HG02943 (cell line): ENCODE data around the gene ZBTB20.
"Not testable (repeated sequence)": the region's sequence is repeated elsewhere in the genome, so short reads cannot be mapped to it uniquely, and the experiment has no call there.

Experiments used
- ATAC-seq: cut with Tn5 transposase; IDR thresholded peaks from one replicate; pipeline ENCODE4 v1.9.1; 2021; ENCODE audit warnings: mild to moderate bottlenecking, low read depth, moderate library complexity; ENCODE audit not compliant: unreplicated experiment

The ZBTB20 gene

DNA sequence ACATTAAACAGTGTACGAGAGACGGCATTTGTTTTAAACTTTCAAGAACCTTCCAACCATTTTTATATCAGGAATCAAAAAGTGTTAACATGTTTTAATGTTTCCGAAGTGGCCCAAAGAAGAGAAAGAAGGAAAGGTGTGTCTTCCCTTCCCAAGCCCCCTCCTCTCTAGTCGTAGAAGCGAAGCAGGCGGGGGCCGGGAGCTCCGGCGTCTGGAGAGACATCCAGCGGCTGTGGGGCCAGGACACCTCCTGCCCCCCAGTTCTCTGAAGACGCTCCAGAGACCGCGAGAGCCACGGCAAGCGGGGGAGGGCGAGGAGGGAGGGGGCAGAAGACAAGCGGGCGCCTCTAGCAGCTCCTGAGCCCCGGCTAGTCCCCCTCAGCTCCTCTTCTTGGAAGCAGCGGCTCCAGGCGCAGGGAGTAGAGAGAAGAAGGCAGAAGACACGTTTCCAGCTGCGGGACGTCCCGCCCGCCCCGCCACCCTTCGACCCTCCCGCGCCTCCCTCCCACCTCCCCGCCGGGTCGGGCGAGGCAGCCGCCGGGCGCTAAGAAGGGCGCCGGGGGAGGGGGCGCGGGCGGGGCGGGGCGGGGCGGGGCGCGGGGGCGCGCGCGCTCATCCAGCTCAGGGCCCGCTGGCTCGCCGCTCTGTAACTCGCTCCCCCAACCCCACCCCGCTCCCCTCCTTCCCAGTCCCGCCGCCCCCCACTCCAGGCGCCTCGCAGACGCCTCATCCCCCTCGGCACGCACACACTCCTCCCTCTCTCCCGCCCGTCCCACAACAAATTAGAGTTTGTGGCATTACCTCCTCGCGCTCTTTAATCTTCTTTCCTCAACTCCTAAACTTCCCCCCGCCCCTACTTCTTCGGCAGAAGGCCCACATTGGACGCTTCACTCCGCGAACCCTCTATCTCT, at the start of gene ZBTB20:
TSS of gene ZBTB20 (minus strand) at position 871 of the 911 bp plus-strand sequence.
- ATAC-seq = peak; percentile 33

- no peak for ATAC-seq
These were observed 47.4 kb upstream of the ZBTB20 start for GRCh38 chr3:115194476-115194875.

DNA sequence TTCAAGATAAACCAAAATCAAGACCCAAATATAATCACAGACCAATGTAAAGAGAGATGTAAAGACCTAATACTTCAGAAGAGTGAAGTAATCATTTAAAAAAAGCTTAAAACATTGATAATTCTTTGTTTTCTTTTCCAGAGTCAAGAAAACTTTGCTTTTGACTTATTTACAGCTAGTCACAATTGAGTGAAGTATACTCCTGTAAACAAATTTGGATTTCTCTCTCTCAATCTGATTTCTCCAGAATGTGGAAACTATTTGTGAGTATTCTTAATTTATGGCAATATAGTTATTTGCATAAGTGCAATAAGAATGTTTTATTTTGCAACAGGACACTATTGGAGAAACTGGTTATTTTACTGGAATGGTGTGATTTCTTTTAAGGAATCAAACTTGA, 43.7 kb upstream of the ZBTB20 start:
- no peak for ATAC-seq

DNA sequence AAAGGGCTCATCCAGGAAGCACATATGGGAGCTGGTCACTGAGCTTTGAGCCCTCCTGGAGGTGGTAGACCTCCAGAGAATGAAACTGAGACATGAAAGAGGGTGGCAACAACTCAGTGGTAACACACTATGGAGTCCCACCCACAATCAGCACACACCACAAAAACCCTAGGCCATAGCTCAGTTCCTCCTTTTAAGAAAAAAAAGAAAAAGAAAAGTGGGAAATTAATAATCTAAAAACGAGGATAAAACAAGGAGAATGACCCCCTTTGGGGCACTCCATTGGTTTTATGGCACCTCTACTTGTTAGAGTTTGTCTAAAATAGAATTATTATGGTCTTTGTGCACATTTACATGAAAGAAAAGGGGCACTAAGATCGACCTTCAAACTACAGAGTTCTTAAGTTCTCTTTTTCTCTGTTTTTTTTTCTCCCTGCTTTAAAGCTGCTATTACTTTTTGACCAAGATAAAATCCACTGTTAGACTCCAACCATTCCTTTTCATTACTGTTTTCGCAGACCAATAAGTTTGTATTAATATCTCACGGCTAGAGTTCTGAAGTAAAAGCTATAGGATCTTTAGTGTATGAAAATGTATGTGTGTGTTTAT, 40.2 kb upstream of the ZBTB20 start:
- ATAC-seq = peak; percentile 100

DNA sequence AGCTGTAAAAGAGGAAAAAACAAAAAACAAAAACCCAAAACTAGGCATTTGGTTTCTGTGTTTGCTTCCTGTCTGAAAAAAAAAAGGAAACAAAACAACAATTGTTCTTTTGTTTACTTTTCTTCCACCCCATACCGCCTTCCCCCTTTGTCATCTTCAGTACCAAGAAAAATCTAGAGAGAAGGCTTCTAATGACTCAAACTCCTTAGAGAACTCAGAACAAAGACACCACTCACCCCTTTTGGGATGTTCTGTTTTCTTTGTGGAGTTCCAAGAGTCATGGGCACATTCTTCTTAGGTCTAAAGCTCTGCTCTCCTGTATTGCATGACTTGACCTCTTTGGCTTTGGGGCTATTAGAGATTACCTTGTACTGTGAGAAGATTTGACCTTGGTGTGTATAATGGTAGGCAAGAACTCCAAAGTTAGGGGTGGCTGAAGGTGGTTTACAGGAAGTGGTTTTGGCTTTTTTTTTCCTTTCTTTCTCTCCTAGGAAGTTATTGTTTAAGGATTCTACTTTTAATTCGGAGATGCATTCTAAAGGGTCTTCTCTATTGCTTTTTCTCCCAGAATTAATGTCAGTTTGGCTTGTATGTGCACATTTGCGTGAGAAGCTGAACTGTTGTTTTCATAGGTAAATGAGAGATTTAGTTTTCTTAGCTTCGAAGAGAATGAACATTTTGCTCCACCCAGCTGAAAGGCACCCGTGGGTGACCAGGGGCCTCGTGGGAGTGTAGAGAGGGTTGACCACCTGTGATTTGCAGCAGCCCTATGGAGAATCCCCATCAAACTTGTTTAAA, 39.5 kb upstream of the ZBTB20 start:
- ATAC-seq = peak; percentile 49

- not testable (repeated sequence) for ATAC-seq
These were observed 37.9 kb upstream of the ZBTB20 start for GRCh38 chr3:115184859-115185572.

DNA sequence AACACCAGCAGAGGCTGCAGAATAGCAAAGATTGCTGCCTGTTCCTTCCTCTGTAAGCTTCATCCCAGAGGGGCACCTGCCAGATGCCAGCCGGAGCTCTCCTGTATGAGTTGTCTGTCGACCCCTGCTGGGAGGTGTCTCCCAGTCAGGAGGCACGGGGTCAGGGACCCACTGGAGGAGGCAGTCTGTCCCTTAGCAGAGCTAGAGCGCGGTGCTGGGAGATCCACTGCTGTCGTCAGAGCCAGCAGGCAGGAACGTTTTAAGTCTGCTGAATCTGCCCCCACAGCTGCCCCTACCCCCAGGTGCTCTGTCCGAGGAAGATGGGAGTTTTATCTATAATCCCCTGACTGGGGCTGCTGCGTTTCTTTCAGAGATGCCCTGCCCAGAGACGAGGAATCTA, 31.8 kb upstream of the ZBTB20 start:
- ATAC-seq = not testable (repeated sequence)

DNA sequence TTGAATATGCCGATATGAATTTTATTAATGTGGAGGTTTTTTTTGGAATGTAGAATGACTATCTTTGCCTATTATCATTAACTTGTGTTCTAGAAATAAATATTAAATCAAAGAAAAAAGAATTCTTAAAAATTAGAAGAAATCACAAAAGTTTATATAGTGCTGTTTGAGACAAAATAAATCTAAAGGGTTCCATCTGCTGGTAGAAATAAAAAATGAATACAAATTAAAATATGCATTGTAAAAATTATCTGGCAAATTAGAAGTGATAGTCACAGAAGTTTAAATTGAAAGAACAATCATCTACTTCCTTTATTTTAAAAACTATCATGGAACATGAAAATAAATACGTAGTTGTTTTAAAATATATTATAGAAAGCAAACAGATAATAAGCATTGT, 22.7 kb upstream of the ZBTB20 start:
- no peak for ATAC-seq

DNA sequence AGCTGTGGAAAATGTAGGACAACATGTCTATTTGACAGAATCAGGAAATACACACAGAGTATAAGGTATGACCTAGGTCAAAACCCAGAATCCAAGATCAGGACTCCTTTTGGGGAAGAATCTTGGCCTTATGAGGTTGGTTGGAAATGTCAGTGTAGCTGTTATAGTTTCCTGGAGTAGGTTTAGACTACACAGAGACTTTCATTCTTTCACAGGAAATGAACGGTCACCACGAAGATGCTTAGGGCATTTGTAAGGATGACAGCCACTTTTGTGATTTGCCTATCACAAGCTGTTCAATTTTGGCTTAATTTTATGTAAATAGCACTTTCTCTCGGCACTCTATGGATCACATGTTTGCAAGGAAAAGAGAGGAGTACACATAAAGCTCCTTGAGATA, 18.6 kb upstream of the ZBTB20 start:
- ATAC-seq = no peak

DNA sequence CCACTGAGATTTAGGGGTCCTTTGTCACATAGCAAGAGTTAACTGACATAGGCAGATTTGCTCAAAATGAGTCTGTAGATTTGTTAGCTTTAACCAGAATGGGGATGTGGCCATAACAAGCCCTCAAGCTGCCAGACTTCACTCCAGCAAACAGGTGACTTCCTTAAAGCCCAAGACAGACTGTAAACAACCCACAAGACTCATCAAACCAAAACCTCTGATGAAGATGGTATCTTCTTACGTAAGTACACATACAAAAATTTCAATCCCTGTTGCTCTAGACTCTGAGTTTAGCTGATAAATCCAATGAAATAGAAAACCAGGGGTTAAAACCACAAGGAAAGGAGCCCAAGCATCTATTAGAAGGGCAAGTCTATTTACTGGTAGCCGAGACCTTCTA, 18.2 kb upstream of the ZBTB20 start:
- no peak for ATAC-seq

DNA sequence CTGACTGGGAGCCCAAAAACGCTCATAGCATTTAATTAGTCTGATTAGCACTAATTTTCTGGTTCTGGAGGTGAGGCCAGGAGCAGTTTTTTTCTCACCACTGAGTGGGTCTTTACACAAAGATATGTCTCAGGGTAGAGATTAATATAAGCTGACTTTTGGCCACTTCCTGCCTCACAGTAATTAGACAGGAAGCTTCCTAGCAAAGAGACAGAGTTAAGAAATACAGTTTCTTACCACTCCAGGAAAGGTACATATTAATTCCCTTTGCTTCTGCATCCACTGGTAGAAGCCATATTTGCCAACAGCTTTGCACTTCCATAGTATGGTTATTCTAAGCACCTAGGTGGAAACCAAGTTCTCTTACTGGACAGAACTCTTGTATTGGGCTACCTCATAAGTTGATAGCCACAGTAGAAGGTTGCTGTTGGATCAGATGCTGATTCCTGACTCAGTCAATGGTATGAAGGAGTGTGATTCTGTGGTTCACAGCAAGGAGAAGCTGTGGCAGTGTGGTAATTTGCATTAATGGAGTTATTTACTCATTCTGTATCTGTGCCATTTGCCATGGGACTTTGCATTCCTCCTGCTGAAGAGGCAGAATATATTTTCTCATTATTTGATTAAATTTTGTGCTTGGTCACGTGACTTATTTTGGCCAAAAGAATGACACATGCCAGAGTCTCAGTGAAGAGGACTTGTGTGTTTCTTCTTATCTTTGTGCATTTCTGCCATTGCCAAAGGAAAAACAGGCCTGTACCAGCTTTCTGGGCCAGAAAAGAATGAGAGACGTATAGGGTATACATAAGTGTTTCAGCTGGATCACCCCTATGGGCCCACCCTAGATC, 17.5 kb upstream of the ZBTB20 start:
- no peak for ATAC-seq

GRCh38 chr3:115162759-115163158, 15.7 kb upstream of the ZBTB20 start:
- ATAC-seq = no peak

DNA sequence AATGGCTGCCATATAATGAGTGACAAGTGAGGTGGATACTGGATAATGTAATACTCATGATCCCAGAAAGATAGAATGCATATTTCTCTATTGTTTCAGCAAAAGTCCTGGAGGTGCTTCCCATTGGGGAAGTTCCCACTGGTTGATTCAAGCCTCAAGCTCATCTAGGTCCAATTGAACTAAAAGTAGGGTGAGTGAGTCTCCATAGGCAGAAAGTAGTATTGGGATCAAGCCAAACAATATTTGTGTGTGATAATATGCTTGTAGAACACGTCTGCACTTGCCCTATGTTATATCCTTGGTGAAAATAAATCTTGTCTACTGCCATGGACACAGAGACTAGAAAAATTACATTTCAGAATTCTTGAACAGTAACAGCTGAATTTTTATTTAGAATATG, 14.8 kb upstream of the ZBTB20 start:
- ATAC-seq = no peak

DNA sequence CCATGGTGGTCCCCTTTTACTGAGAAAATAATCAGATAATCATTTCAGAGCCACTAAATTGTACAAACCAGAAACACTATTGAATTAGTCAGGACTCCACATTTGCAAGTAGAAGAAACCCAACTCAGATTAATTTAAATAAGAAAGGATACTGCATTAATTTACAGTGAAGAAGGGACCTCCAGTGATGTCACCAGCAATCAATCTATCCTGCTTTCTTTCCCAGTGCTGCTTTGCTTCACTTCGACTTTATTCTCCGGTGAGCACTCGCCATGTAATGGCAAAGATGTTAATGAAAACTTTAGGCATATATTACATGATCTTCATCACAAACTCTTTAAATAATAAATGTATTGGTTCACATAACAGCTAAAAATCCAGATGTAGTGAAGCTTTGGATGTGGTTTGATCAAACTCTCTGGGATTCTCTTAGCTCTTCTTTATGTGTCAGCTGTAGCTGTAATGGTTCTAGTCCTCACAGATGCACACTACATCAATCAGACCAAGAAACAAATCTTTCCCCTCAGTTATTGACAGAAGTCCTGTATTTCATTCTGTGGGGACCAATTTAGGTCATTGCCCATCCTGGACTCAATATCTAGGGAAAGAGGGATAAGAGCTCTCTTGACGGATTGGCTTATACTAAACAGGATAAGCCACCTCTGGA, 14.2 kb upstream of the ZBTB20 start:
- no peak for ATAC-seq

GRCh38 chr3:115160295-115160694, 13.2 kb upstream of the ZBTB20 start:
- peak; percentile 100 for ATAC-seq

DNA sequence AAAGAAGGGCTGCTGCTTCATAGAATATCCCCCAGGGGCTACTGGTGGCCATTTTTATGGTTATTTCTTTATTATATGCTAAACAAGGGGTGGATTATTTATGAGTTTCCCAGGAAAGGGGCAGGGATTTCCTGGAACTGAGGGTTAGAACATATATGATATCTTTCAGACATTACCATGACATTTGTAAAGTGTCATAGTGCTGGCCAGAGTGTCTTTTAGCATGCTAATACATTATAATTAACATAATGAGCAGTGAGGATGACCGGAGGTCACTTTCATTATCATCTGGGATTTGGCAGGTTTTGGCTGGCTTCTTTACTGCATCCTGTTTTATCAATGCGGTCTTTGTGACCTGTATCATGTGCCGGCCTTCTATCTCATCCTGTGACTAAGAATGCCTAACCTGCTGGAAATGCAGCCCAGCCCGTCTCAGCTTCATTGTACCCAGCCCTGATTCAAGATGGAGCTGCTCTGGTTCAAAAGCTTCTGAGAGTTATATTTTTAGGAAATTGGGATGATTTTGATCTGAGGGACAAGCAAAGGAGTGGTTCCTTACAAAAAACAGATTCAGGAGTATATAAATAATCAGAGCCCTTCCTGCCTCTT, 9.1 kb upstream of the ZBTB20 start:
- no peak for ATAC-seq

DNA sequence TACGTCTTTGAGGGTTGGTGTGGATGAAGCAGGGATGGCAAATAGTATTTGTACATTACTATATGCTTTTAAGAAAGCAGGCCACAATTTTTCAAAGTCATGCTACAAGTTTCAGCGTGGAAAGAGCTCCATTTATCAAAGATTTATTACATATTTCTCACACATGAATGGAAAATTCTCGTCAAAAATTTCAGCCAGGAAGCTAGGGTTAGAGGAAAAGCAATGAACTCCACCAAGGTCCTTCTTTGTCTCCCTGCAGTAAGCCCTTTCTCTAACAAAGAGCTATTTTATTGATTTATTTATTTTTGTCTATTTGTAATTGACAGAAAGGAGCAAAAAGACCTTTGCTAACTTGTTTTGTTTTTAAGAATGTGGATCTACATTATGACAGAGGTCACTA, 7.5 kb upstream of the ZBTB20 start:
- ATAC-seq = no peak

DNA sequence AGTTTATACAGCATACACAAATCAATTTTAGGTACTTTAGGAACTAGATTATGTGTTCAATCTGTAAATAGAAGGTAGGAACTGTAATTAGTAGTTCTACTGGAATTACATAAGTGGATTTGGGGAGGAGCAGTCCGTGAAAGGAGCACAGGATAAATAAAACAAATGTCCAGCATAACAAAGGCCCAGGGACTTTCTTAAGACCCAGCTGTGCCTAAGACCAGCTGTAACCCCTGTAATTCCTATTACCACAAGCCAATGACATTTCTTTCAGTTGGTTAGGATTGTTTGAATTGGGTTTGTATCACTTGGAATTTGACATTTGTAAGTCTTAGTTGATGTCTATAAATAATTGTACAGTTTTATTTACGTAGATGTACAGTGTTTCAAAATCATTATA, 4.8 kb upstream of the ZBTB20 start:
- ATAC-seq = no peak
